PC-3 (cell line): Measurements from ENCODE around the gene PSME2.

Experiments
- CTCF ChIP-seq: fragments of 300-600 bp; sonication (generic); conservative IDR thresholded peaks from 2 replicates; pipeline ENCODE4 v1.5.1; 2017; ENCODE audit warnings: antibody characterized with exemption, low read depth, mild to moderate bottlenecking, low read length
- EZH2phosphoT487 ChIP-seq: fragments of 300-600 bp; sonication (generic); IDR thresholded peaks from 2 replicates; pipeline ENCODE4 v1.6.1; 2018; ENCODE audit warnings: mild to moderate bottlenecking, antibody characterized with exemption, low read length, borderline replicate concordance

DNA sequence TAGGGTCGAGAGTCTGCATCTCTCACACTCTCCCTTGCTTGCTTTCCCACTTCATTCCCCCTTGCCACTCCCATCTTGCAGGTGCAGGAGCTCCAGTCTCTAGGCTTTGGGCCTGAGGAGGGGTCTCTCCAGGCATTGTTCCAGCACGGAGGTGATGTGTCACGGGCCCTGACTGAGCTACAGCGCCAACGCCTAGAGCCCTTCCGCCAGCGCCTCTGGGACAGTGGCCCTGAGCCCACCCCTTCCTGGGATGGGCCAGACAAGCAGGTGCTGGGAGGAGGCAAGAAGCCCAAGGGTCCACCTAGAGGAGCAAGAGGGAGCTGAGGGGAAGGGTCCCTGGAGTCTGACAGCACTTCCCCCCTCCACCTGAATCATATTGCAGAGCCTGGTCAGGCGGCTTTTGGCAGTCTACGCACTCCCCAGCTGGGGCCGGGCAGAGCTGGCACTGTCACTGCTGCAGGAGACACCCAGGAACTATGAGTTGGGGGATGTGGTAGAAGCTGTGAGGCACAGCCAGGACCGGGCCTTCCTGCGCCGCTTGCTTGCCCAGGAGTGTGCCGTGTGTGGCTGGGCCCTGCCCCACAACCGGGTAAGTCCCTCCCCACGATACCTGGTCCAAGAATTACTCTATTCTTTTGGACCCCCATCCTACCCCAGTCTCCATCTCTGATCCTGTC is 5.1 kb upstream of the PSME2 start:
- TF ChIP-seq EZH2phosphoT487 = no peak
- TF ChIP-seq CTCF = no peak
